GM10266 (cell line): ENCODE results near the gene ASCL5.

Experiments used
- DNase-seq: peaks from one replicate; pipeline ENCODE4 v3.0.0; 2012; ENCODE audit errors: extremely low spot score
- TF ChIP-seq, protein P1 (sequence below): IDR thresholded peaks from 2 replicates; pipeline ENCODE4 v1.5.1; 2012; ENCODE audit warnings: mild to moderate bottlenecking, low read depth; ENCODE audit not compliant: control insufficient read depth, insufficient read depth; ENCODE audit errors: missing control alignments

The ASCL5 gene

GRCh38 chr1:201096977-201097856 lies 29.8 kb downstream of the ASCL5 start:
- TF ChIP-seq, protein P1, sequence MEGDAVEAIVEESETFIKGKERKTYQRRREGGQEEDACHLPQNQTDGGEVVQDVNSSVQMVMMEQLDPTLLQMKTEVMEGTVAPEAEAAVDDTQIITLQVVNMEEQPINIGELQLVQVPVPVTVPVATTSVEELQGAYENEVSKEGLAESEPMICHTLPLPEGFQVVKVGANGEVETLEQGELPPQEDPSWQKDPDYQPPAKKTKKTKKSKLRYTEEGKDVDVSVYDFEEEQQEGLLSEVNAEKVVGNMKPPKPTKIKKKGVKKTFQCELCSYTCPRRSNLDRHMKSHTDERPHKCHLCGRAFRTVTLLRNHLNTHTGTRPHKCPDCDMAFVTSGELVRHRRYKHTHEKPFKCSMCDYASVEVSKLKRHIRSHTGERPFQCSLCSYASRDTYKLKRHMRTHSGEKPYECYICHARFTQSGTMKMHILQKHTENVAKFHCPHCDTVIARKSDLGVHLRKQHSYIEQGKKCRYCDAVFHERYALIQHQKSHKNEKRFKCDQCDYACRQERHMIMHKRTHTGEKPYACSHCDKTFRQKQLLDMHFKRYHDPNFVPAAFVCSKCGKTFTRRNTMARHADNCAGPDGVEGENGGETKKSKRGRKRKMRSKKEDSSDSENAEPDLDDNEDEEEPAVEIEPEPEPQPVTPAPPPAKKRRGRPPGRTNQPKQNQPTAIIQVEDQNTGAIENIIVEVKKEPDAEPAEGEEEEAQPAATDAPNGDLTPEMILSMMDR = no peak
- DNase-seq = no peak

DNA sequence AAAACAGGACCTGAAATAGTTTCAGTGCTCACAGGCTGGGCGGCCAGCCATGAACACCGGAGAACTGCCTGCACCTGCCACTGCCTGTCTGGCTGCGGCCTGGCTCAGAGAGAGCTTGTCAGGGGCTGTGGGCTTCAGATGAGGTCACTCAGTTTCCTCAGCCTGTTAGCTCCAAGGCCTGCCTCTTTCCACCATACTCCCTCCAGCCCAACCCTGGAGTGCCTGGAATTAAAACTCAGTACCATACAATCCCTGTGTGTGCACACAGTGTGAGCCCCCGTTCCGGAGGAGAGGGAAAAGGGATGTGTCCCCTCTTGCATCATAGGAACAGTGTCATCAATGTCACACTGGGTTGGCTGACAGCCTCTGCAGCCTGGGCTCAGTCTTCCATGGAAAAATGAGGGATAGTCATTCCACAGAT lies 30.9 kb downstream of the ASCL5 start:
- DNase-seq = no peak
- TF ChIP-seq, protein P1 = no peak

DNA sequence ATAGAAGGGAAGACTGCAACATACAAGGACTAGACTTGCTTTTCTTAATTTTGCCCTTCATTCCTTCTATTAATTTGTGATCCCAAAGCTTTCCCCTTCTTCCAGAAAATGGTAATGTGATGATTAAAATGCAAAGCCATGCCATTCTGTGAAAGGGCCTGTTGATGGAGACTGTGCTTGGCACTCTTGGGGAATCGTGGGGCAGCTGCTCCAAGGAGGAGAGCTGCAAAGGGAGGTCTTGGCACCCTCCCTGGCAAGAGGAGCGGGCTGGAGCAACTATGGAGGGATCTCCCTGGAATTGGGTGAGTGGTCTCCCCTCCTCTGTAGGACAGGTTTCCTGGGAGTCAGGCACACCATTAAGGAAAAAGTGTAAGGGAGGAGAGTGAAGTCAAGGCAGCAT lies 31.4 kb downstream of the ASCL5 start:
- no peak for DNase-seq
- TF ChIP-seq, protein P1 = no peak

GRCh38 chr1:201094832-201095231 lies 32.2 kb downstream of the ASCL5 start:
- DNase-seq = no peak
- TF ChIP-seq, protein P1 = no peak

DNA sequence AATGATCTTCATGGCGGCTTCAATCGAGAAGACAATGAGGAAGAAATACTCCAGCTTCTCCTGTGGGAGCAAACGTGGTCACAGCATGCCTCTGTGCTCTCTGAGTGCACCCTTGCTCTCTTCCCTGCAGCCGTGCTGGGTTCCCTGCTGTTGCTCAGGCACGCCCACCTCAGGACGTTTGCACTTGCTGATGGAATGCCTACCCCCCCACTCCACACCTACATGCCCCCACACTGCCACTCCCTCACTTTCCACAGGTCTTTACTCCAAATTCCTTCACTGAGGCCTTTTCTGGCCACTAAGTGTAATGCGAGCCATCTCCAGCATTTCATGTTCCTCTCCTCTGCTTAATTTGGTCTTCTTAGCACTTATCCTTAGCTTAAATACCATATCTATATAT lies 33.0 kb downstream of the ASCL5 start:
- no peak for DNase-seq
- TF ChIP-seq, protein P1 = no peak

- TF ChIP-seq, protein P1 = no peak
- DNase-seq = no peak
Measured at GRCh38 chr1:201093561-201093960, 33.4 kb downstream of the ASCL5 start.

DNA sequence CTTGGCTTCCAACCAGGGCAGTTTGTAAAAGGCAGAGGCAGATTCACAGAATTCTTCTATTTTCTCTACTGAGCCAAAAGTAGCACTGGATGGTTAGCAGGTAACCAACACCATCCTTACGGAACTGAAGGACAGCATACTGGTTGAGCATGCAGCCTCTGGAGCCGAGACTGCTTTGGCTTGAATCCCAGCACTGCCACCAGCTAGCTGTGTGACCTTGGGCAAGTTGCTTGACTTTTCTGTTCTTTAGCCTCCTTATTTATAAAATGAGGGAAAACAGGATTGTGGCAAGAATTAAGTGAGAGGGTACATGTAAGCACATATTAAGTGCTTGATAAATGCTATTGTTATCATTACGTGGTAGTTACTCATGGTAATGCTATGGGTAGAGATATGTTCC lies 34.2 kb downstream of the ASCL5 start:
- TF ChIP-seq, protein P1 = no peak
- DNase-seq = no peak
